Posterior cingulate gyrus (tissue), 11 donors: ENCODE measurements around the gene MTMR4.

Experiments
- DNase-seq, 10 donors: peaks; one replicate each; pipeline versions ENCODE4 v3.0.0 to v3.0.0-alpha.2; 2020 to 2021; ENCODE audit warnings: mixed read lengths in 3 of 10
- intact Hi-C: fragments of 100-400 bp; cut with DNase I; formaldehyde crosslinking; loops from one replicate; pipeline ENCODE4 v1.15.1; 2023

MTMR4 gene

GRCh38 chr17:58527949-58528348 lies 13.5 kb upstream of the MTMR4 start:
- peak; percentile 69 to 98 (median 88) for DNase-seq

GRCh38 chr17:58527306-58527705 lies 12.9 kb upstream of the MTMR4 start:
- DNase-seq, result peak in 2 of 10 donors; percentile 53 to 79
- intact Hi-C loops, result loop anchor here (5.0 kb wide), 1 partner anchor 50 kb away; no protein-coding TSS in a partner anchor

More at GRCh38 chr17:58527949-58528348, 13.5 kb upstream of the MTMR4 start:
- intact Hi-C loops, result loop anchor here (5.0 kb wide), 1 partner anchor 49 kb away; no protein-coding TSS in a partner anchor

- intact Hi-C loops, result loop anchor here (5.0 kb wide), 1 partner anchor 52 kb away; no protein-coding TSS in a partner anchor
- peak in 1 of 10 donors; percentile 83 for DNase-seq
Measured at GRCh38 chr17:58525239-58525638, 10.8 kb upstream of the MTMR4 start.

GRCh38 chr17:58521680-58522079 lies 7.2 kb upstream of the MTMR4 start:
- intact Hi-C loops, result no loop called here

GRCh38 chr17:58520843-58521430 lies 6.5 kb upstream of the MTMR4 start:
- peak in 1 of 10 donors; percentile 80 for DNase-seq
- intact Hi-C loops, result no loop called here

More at GRCh38 chr17:58521680-58522079, 7.2 kb upstream of the MTMR4 start:
- DNase-seq, result peak in 1 of 10 donors; percentile 82

GRCh38 chr17:58517928-58518609 lies 3.6 kb upstream of the MTMR4 start:
- intact Hi-C loops, result loop anchor here (1.0 to 10.0 kb wide), 5 partner anchors 113 to 589 kb away; partner anchors contain the start of genes RAD51C, SUPT4H1, TEX14 and TRIM37
- DNase-seq, result peak; percentile 99 to 100 (median 100)

- no peak for DNase-seq
- intact Hi-C loops, result loop anchor here (5.0 to 10.0 kb wide), 3 partner anchors 163 to 590 kb away; partner anchors contain the start of genes RAD51C, SUPT4H1, TEX14 and TRIM37
Measured at GRCh38 chr17:58517378-58517927, 3.0 kb upstream of the MTMR4 start.

- intact Hi-C loops, result loop anchor here (5.0 to 10.0 kb wide), 3 partner anchors 162 to 590 kb away; partner anchors contain the start of genes RAD51C, SUPT4H1, TEX14 and TRIM37
Measured at GRCh38 chr17:58516644-58517377, 2.4 kb upstream of the MTMR4 start.

GRCh38 chr17:58515286-58515685 lies 848 bp upstream of the MTMR4 start:
- DNase-seq, result no peak
- intact Hi-C loops, result loop anchor here (5.0 to 10.0 kb wide), 3 partner anchors 160 to 592 kb away; partner anchors contain the start of genes RAD51C, SUPT4H1, TEX14 and TRIM37

More at GRCh38 chr17:58516644-58517377, 2.4 kb upstream of the MTMR4 start:
- no peak for DNase-seq

GRCh38 chr17:58514770-58515157 lies 326 bp upstream of the MTMR4 start:
- no peak for DNase-seq
- intact Hi-C loops, result loop anchor here (5.0 to 10.0 kb wide), 3 partner anchors 160 to 593 kb away; partner anchors contain the start of genes RAD51C, SUPT4H1, TEX14 and TRIM37

GRCh38 chr17:58513267-58513964 lies 1.0 kb downstream of the MTMR4 start:
- intact Hi-C loops, result loop anchor here (10.0 kb wide), 1 partner anchor 159 kb away; the partner anchor contains the start of gene SUPT4H1

GRCh38 chr17:58510075-58510474 lies 4.4 kb downstream of the MTMR4 start:
- no peak for DNase-seq
- intact Hi-C loops, result loop anchor here (10.0 kb wide), 1 partner anchor 155 kb away; the partner anchor contains the start of gene SUPT4H1

More at GRCh38 chr17:58513267-58513964, 1.0 kb downstream of the MTMR4 start:
- peak in 5 of 10 donors; percentile 41 to 92 (median 84) for DNase-seq

GRCh38 chr17:58508341-58509067 lies 5.9 kb downstream of the MTMR4 start:
- no peak for DNase-seq
- intact Hi-C loops, result no loop called here

- DNase-seq, result no peak
- intact Hi-C loops, result no loop called here
Measured at GRCh38 chr17:58507123-58507634, 7.3 kb downstream of the MTMR4 start.

GRCh38 chr17:58506354-58507080 lies 7.9 kb downstream of the MTMR4 start:
- no peak for DNase-seq
- intact Hi-C loops, result no loop called here

- no peak for DNase-seq
- intact Hi-C loops, result no loop called here
Measured at GRCh38 chr17:58504826-58505351, 9.5 kb downstream of the MTMR4 start.

GRCh38 chr17:58503866-58504265 lies 10.6 kb downstream of the MTMR4 start:
- no peak for DNase-seq
- intact Hi-C loops, result no loop called here
